GM12878 (cell line): ENCODE results near the gene CCDC88C. TPM values are rescaled to one million over a fixed set of nuclear protein-coding genes. Genes with fewer than 3 reads are reported as not detected.

ENCODE experiments used
- BACH1 ChIP-seq: fragments of 450-650 bp; IDR thresholded peaks from 2 replicates; pipeline ENCODE4 v1.6.1; 2017; ENCODE audit warnings: mild to moderate bottlenecking, borderline replicate concordance
- BHLHE40 ChIP-seq, 2 experiments: fragments of 450-650 bp in 1 of 2; IDR thresholded peaks; 2 replicates each; pipeline ENCODE4 v1.6.1; 2011 to 2017; ENCODE audit warnings: low read depth in 2 of 2, borderline replicate concordance in 1 of 2, improper control_type of control experiment in 1 of 2, low read length in 1 of 2, mild to moderate bottlenecking in 1 of 2
- CBX3 ChIP-seq: fragments of 200-600 bp; sonication (generic); IDR thresholded peaks from 2 replicates; pipeline ENCODE4 v1.6.1; 2016; ENCODE audit warnings: low read depth, borderline replicate concordance
- CBX5 ChIP-seq: sonication (generic); IDR thresholded peaks from 2 replicates; pipeline ENCODE4 v1.6.1; 2016; ENCODE audit warnings: low read depth, moderate library complexity, mild to moderate bottlenecking, inconsistent platforms
- CREB1 ChIP-seq: IDR thresholded peaks from 2 replicates; pipeline ENCODE4 v1.6.1; 2012; ENCODE audit warnings: low read depth, mild to moderate bottlenecking, inconsistent platforms
- EGR1 ChIP-seq, 2 experiments: IDR thresholded peaks; 1 replicate in 1 of 2; 2 replicates in 1 of 2; pipeline ENCODE4 v1.6.1; 2011 to 2012; ENCODE audit warnings: low read depth in 2 of 2, low read length in 2 of 2, borderline replicate concordance in 1 of 2, mild to moderate bottlenecking in 1 of 2, moderate library complexity in 1 of 2
- EP300 ChIP-seq, 2 experiments: fragments of 150-350 bp in 1 of 2; IDR thresholded peaks; 2 replicates each; pipeline ENCODE4 v1.6.1; 2011 to 2012; ENCODE audit warnings: low read depth in 2 of 2, low read length in 2 of 2, borderline replicate concordance in 1 of 2, improper control_type of control experiment in 1 of 2, inconsistent platforms in 1 of 2; ENCODE audit not compliant: control insufficient read depth in 1 of 2
- HDAC2 ChIP-seq: fragments of 200-600 bp; sonication (generic); IDR thresholded peaks from 2 replicates; pipeline ENCODE4 v1.6.1; 2017
- KAT2A ChIP-seq: conservative IDR thresholded peaks from 2 replicates; pipeline ENCODE4 v1.6.1; 2011; ENCODE audit warnings: low read depth, low read length; ENCODE audit not compliant: control insufficient read depth
- KDM1A ChIP-seq: fragments of 200-600 bp; sonication (generic); IDR thresholded peaks from 2 replicates; pipeline ENCODE4 v1.6.1; 2016; ENCODE audit warnings: borderline replicate concordance
- KLF5 ChIP-seq: fragments of 450-650 bp; IDR thresholded peaks from 2 replicates; pipeline ENCODE4 v1.6.1; 2014; ENCODE audit warnings: mild to moderate bottlenecking; ENCODE audit not compliant: partially characterized antibody
- NR2C1 ChIP-seq: fragments of 450-650 bp; IDR thresholded peaks from 2 replicates; pipeline ENCODE4 v1.6.1; 2017; ENCODE audit warnings: antibody characterized with exemption, mild to moderate bottlenecking, moderate library complexity
- NRF1 ChIP-seq: conservative IDR thresholded peaks from 2 replicates; pipeline ENCODE4 v1.6.1; 2011; ENCODE audit warnings: mild to moderate bottlenecking, low read depth, low read length, improper control_type of control experiment
- POLR2A ChIP-seq: IDR thresholded peaks from 2 replicates; pipeline ENCODE4 v1.6.1; 2011; ENCODE audit warnings: low read depth, mild to moderate bottlenecking, low read length
- PRDM15 ChIP-seq: fragments of 450-650 bp; formaldehyde crosslinking; IDR thresholded peaks from 2 replicates; pipeline ENCODE4 v1.4.0; 2020; ENCODE audit warnings: mild to moderate bottlenecking, moderate library complexity
- RAD51 ChIP-seq: fragments of 450-650 bp; IDR thresholded peaks from 2 replicates; pipeline ENCODE4 v1.6.1; 2016; ENCODE audit warnings: moderate library complexity, mild to moderate bottlenecking, inconsistent platforms
- SIX5 ChIP-seq: IDR thresholded peaks from 2 replicates; pipeline ENCODE4 v1.6.1; 2011; ENCODE audit warnings: mild to moderate bottlenecking, low read depth, low read length, moderate library complexity; ENCODE audit not compliant: severe bottlenecking
- SUPT20H ChIP-seq: IDR thresholded peaks from 2 replicates; pipeline ENCODE4 v1.6.1; 2011; ENCODE audit warnings: low read depth, mild to moderate bottlenecking, low read length, moderate library complexity, borderline replicate concordance; ENCODE audit not compliant: control insufficient read depth
- SUZ12 ChIP-seq: fragments of 200-600 bp; sonication (generic); IDR thresholded peaks from one replicate; pipeline ENCODE4 v1.6.1; 2018; ENCODE audit warnings: antibody characterized with exemption, mild to moderate bottlenecking; ENCODE audit not compliant: unreplicated experiment
- ZNF622 ChIP-seq: fragments of 450-650 bp; IDR thresholded peaks from 2 replicates; pipeline ENCODE4 v1.6.1; 2017; ENCODE audit warnings: mild to moderate bottlenecking, inconsistent platforms
- polyA plus RNA-seq, 11 experiments: library from polyadenylated mRNA; depleted of rRNA in 4 of 11; unstranded in 6 of 11; stranded (reverse) in 5 of 11; fragments of >200 nt; fragmentation: Nextera tagmentation in 4 of 11; fragmentation: Illumina TruSeq in 1 of 11; extraction: Ambion mirVana in 4 of 11; extraction: Trizol in 1 of 11; gene quantifications; 1 replicate in 1 of 11; 2 replicates in 10 of 11; pipeline versions ENCODE4 v1.2.1 to v1.2.3, GENCODE V29; 2011 to 2016; ENCODE audit warnings: inconsistent platforms in 2 of 11, missing spikeins in 2 of 11, low read depth in 1 of 11
- total RNA-seq, 4 experiments: library from RNA; depleted of rRNA in 3 of 4; stranded (reverse); fragments of >200 nt in 3 of 4; fragmentation: Illumina TruSeq in 1 of 4; extraction: Trizol in 1 of 4; gene quantifications; 2 replicates each; pipeline versions ENCODE4 v1.2.1 to v1.2.3, GENCODE V29; 2013 to 2021
- TF ChIP-seq, protein P1 (sequence below): fragments of 450-650 bp; IDR thresholded peaks from 2 replicates; pipeline ENCODE4 v1.6.1; 2017; ENCODE audit warnings: mild to moderate bottlenecking, moderate library complexity
- TF ChIP-seq, protein P2 (sequence below): fragments of 450-650 bp; IDR thresholded peaks from 2 replicates; pipeline ENCODE4 v1.6.1; 2017; ENCODE audit warnings: mild to moderate bottlenecking, low read depth, inconsistent platforms; ENCODE audit not compliant: poor library complexity, severe bottlenecking

Gene CCDC88C
- total and polyA plus RNA-seq, 10 of the 15 experiments (the other 5 are each of a cell fraction or from before 2014, with no cell fraction given) = 4.0 to 79.6 (median 36.6) TPM

- TF ChIP-seq SUZ12 = no peak
- TF ChIP-seq ZNF622 = no peak
- no peak for TF ChIP-seq NR2C1
- TF ChIP-seq KAT2A = no peak
- TF ChIP-seq SIX5 = no peak
- no peak for TF ChIP-seq CBX3
- TF ChIP-seq KLF5 = no peak
- TF ChIP-seq PRDM15 (CRISPR knock-in tag) = no peak
- peak; percentile 21 to 43; a peak in 1 of 4 replicates for TF ChIP-seq BHLHE40 (IDR thresholded peaks at IDR 0.05; ENCODE audit: borderline replicate concordance in 1 of 2, low read depth in 2 of 2, low read length in 1 of 2)
- no peak for TF ChIP-seq NRF1
- TF ChIP-seq CREB1 = peak; percentile 23; the same call in 1 of the 2 replicates
- TF ChIP-seq CBX5 = no peak
- no peak for TF ChIP-seq KDM1A
- TF ChIP-seq POLR2A = no peak
- peak in 1 of 2 experiments; percentile 47; a peak in 1 of 3 replicates for TF ChIP-seq EGR1 (IDR thresholded peaks at IDR 0.05; ENCODE audit: borderline replicate concordance in 1 of 2, low read depth in 2 of 2, low read length in 2 of 2)
- no peak for TF ChIP-seq HDAC2
- TF ChIP-seq SUPT20H = no peak
- no peak for TF ChIP-seq RAD51
- TF ChIP-seq, protein P1, sequence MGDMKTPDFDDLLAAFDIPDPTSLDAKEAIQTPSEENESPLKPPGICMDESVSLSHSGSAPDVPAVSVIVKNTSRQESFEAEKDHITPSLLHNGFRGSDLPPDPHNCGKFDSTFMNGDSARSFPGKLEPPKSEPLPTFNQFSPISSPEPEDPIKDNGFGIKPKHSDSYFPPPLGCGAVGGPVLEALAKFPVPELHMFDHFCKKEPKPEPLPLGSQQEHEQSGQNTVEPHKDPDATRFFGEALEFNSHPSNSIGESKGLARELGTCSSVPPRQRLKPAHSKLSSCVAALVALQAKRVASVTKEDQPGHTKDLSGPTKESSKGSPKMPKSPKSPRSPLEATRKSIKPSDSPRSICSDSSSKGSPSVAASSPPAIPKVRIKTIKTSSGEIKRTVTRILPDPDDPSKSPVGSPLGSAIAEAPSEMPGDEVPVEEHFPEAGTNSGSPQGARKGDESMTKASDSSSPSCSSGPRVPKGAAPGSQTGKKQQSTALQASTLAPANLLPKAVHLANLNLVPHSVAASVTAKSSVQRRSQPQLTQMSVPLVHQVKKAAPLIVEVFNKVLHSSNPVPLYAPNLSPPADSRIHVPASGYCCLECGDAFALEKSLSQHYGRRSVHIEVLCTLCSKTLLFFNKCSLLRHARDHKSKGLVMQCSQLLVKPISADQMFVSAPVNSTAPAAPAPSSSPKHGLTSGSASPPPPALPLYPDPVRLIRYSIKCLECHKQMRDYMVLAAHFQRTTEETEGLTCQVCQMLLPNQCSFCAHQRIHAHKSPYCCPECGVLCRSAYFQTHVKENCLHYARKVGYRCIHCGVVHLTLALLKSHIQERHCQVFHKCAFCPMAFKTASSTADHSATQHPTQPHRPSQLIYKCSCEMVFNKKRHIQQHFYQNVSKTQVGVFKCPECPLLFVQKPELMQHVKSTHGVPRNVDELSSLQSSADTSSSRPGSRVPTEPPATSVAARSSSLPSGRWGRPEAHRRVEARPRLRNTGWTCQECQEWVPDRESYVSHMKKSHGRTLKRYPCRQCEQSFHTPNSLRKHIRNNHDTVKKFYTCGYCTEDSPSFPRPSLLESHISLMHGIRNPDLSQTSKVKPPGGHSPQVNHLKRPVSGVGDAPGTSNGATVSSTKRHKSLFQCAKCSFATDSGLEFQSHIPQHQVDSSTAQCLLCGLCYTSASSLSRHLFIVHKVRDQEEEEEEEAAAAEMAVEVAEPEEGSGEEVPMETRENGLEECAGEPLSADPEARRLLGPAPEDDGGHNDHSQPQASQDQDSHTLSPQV = no peak
- peak; percentile 36; the same call in 1 of the 2 replicates for TF ChIP-seq BACH1
- TF ChIP-seq, protein P2, sequence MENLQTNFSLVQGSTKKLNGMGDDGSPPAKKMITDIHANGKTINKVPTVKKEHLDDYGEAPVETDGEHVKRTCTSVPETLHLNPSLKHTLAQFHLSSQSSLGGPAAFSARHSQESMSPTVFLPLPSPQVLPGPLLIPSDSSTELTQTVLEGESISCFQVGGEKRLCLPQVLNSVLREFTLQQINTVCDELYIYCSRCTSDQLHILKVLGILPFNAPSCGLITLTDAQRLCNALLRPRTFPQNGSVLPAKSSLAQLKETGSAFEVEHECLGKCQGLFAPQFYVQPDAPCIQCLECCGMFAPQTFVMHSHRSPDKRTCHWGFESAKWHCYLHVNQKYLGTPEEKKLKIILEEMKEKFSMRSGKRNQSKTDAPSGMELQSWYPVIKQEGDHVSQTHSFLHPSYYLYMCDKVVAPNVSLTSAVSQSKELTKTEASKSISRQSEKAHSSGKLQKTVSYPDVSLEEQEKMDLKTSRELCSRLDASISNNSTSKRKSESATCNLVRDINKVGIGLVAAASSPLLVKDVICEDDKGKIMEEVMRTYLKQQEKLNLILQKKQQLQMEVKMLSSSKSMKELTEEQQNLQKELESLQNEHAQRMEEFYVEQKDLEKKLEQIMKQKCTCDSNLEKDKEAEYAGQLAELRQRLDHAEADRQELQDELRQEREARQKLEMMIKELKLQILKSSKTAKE = peak; percentile 72
- peak; percentile 53 to 79; a peak in 2 of 4 replicates for TF ChIP-seq EP300 (IDR thresholded peaks at IDR 0.05; ENCODE audit: borderline replicate concordance in 1 of 2, control insufficient read depth in 1 of 2, low read depth in 2 of 2, low read length in 2 of 2)
Measured at GRCh38 chr14:91241863-91242262, 175.8 kb downstream of the CCDC88C start (continued).
